Progenitor cell of endocrine pancreas (in vitro differentiated cells): ENCODE data around the gene NDUFAF2. TPM values are rescaled to one million over a fixed set of nuclear protein-coding genes. Genes with fewer than 3 reads are reported as not detected.

Experiments
- DNase-seq: peaks from one replicate; pipeline ENCODE4 v3.0.0; 2021; ENCODE audit warnings: low spot score; ENCODE audit not compliant: unreplicated experiment
- H3K27ac Mint-ChIP-seq: 2 replicates; pipeline ENCODE4 v1.8.0; 2021; ENCODE audit warnings: mild to moderate bottlenecking, moderate library complexity, mixed read lengths
- H3K27me3 Mint-ChIP-seq: 2 replicates; pipeline ENCODE4 v1.8.0; 2021; ENCODE audit warnings: mixed read lengths
- H3K36me3 Mint-ChIP-seq: 2 replicates; pipeline ENCODE4 v1.8.0; 2022; ENCODE audit warnings: mixed read lengths; ENCODE audit not compliant: insufficient read depth
- H3K4me1 Mint-ChIP-seq: 2 replicates; pipeline ENCODE4 v1.8.0; 2021; ENCODE audit warnings: low read depth, mixed read lengths
- H3K4me3 Mint-ChIP-seq: 2 replicates; pipeline ENCODE4 v1.8.0; 2021; ENCODE audit warnings: low read depth, mild to moderate bottlenecking, moderate library complexity, mixed read lengths
- H3K9me3 Mint-ChIP-seq: 2 replicates; pipeline ENCODE4 v1.8.0; 2021; ENCODE audit warnings: low read depth, mixed read lengths
- CTCF ChIP-seq: fragments of 200-600 bp; sonication (generic); IDR thresholded peaks from one replicate; pipeline ENCODE4 v1.5.0; 2021; ENCODE audit warnings: antibody characterized with exemption, mild to moderate bottlenecking; ENCODE audit not compliant: unreplicated experiment
- total RNA-seq: library from RNA; stranded (reverse); gene quantifications from 2 replicates; pipeline ENCODE4 v1.2.1, GENCODE V29; 2021

The NDUFAF2 gene
- total RNA-seq, 1 donor from 2014 or later, result 21.2 TPM

DNA sequence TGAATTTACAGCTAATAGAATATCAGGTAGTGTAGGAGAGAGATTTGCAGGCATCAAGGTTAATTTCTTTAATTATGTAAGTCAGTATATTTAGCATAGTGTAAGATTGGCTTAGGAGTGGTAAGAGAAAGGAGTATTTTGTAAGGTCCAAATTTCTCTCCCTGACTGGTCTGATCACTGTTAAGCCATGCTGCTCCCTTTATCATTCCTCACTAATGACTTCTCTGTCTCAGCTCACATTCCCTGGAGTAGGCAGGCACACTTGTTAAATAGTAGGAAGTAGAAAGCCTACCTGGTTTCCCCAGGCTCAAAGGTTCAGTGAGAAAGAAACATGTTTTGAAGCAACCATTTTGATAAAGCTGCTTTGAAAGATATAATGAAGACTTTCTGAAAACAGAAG is 126.5 kb downstream of the NDUFAF2 start:
- H3K9me3 Mint-ChIP-seq, result peaks cover 4% of the 10 kb centered on the region
- H3K4me3 Mint-ChIP-seq, result no peak overlapping the region
- no peaks in the 10 kb centered on the region for H3K27me3 Mint-ChIP-seq
- TF ChIP-seq CTCF, result no peak
- DNase-seq, result no peak
- peak overlapping the region; percentile 78 for H3K27ac Mint-ChIP-seq
- H3K4me1 Mint-ChIP-seq, result peaks cover 9% of the 10 kb centered on the region
- peaks cover 3% of the 10 kb centered on the region for H3K36me3 Mint-ChIP-seq

DNA sequence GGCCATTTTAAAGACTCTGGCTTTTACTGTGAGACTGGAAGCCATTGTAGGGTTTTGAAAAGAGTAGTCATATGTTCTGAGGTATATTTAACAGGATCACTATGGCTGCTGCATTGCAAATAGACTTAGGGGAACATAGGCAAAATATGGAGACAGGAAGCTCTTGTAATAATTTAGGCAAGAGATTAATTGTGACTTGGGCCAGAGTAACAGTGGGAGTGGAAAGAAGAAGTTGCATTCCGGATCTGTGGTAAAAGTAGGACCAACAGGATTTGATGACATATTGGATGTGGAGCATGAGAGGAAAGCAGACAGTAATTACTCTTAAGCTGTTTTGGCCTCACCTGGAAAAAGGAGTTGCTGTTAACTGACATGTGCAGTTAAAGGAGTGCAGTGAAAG is 131.6 kb downstream of the NDUFAF2 start:
- H3K27ac Mint-ChIP-seq, result no peak overlapping the region
- H3K9me3 Mint-ChIP-seq, result no peaks in the 10 kb centered on the region
- H3K4me1 Mint-ChIP-seq, result peaks cover 3% of the 10 kb centered on the region
- H3K36me3 Mint-ChIP-seq, result no peaks in the 10 kb centered on the region
- no peak for TF ChIP-seq CTCF
- H3K4me3 Mint-ChIP-seq, result no peak overlapping the region
- no peaks in the 10 kb centered on the region for H3K27me3 Mint-ChIP-seq
- no peak for DNase-seq

- Mint-ChIP-seq H3K4me3 (no peak overlapping the region), H3K9me3 (peaks cover 8% of the 10 kb centered on the region), H3K27ac (no peak overlapping the region), H3K36me3 (peaks cover 3% of the 10 kb centered on the region), H3K4me1 (no peaks in the 10 kb centered on the region), H3K27me3 (no peaks in the 10 kb centered on the region)
- TF ChIP-seq CTCF, result no peak
- no peak for DNase-seq
Measured at GRCh38 chr5:61081741-61082140, 136.7 kb downstream of the NDUFAF2 start.

- Mint-ChIP-seq H3K36me3 (peaks cover 3% of the 10 kb centered on the region), H3K27ac (no peak overlapping the region), H3K9me3 (peaks cover 8% of the 10 kb centered on the region), H3K4me1 (no peaks in the 10 kb centered on the region), H3K4me3 (no peak overlapping the region), H3K27me3 (no peaks in the 10 kb centered on the region)
- no peak for DNase-seq
- TF ChIP-seq CTCF, result no peak
Measured at GRCh38 chr5:61082516-61083280, 137.7 kb downstream of the NDUFAF2 start.

GRCh38 chr5:61084658-61085057 is 139.7 kb downstream of the NDUFAF2 start:
- DNase-seq, result no peak
- TF ChIP-seq CTCF, result no peak
- H3K4me1 Mint-ChIP-seq, result no peaks in the 10 kb centered on the region
- H3K4me3 Mint-ChIP-seq, result no peak overlapping the region
- peaks cover 8% of the 10 kb centered on the region for H3K9me3 Mint-ChIP-seq
- peaks cover 3% of the 10 kb centered on the region for H3K36me3 Mint-ChIP-seq
- H3K27ac Mint-ChIP-seq, result no peak overlapping the region
- no peaks in the 10 kb centered on the region for H3K27me3 Mint-ChIP-seq
